Right cardiac atrium (tissue), 5 donors: Measurements from ENCODE around the gene TIFAB. TPM values are rescaled to one million over a fixed set of nuclear protein-coding genes. Genes with fewer than 3 reads are reported as not detected.

Experiments
- ATAC-seq, 2 donors: fragments of 200-7000 bp; cut with Tn5 transposase; one replicate each; pipeline versions ENCODE4 v1.8.0 to v1.9.1; 2020; ENCODE audit warnings: moderate library complexity in 2 of 2, mild to moderate bottlenecking in 1 of 2
- DNase-seq, 3 donors: peaks; one replicate each; pipeline ENCODE4 v3.0.0-alpha.2; 2020
- H3K27ac ChIP-seq: one replicate; pipeline ENCODE4 v1.5.1; 2013; ENCODE audit warnings: mild to moderate bottlenecking, low read length, control low read depth, moderate library complexity
- H3K27me3 ChIP-seq: one replicate; pipeline ENCODE4 v1.6.1; 2013; ENCODE audit not compliant: control insufficient read depth, insufficient read depth
- H3K4me1 ChIP-seq: one replicate; pipeline ENCODE4 v1.6.1; 2013; ENCODE audit warnings: low read length; ENCODE audit not compliant: control insufficient read depth, insufficient read depth
- H3K4me3 ChIP-seq: one replicate; pipeline ENCODE4 v1.5.1; 2013; ENCODE audit warnings: low read length, control low read depth
- H3K9me3 ChIP-seq: one replicate; pipeline ENCODE4 v1.6.1; 2013; ENCODE audit warnings: low read length; ENCODE audit not compliant: control insufficient read depth
- WGBS: extraction: QIAGEN DNeasy Blood & Tissue Kit; methylation state at CpG from one replicate; pipeline ENCODE4 v1.1.7; 2013; 5-methylcytosine and 5-hydroxymethylcytosine counted together
- intact Hi-C, 4 donors: fragments of 100-400 bp; cut with DNase I; formaldehyde crosslinking; loops; one replicate each; pipeline versions ENCODE4 v1.11.0 to v1.14.0; 2022 to 2023
- polyA plus RNA-seq: library from polyadenylated mRNA; stranded (reverse); fragments of 200-250 nt; gene quantifications from one replicate; pipeline ENCODE4 v1.2.3, GENCODE V29; 2013
- total RNA-seq, 4 donors: library from RNA; stranded (reverse); fragmentation: NEBNext Ultra II Directional; extraction: Animal tissue kit (Norgen Biotek cat#: 25700); gene quantifications; one replicate each; pipeline ENCODE4 v1.2.1, GENCODE V29; 2021
- donor health status: healthy with polysubstance abuse.
- donor health status: DM: no; HTN: yes; CAD: no.
- donor health status: DM: no; HTN: no; CAD: no.
- donor health status: DM: no; HTN: yes; CAD: no; lungs with severe emphysema.
- donor health status: DM: yes; HTN: yes; CAD: no.

The TIFAB gene
- total and polyA plus RNA-seq, 5 donors = not detected

DNA sequence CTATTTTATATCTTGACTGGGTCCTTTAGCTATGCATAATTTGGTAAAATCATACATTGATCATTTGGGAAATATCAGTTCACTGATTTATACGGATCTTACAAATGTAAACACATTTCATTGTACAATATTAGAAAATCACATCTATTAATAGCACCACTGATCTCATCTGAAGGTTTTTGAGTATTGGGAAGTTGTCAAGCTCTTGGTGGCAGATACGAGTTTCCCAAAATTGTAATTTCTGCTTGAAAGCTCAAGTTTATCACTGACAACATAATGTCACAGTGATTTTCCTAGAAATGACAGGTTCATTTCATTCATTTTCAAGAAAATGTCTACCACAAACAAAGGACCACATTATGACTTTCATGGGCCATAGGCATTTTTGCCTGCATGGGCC is 50.1 kb downstream of the TIFAB start:
- 75% methylated on average over 2 of the region's 2 CpGs for WGBS
- Histone ChIP-seq H3K4me3 (no peak overlapping the region), H3K4me1 (peaks cover 5% of the 10 kb centered on the region), H3K27ac (no peak overlapping the region), H3K27me3 (no peaks in the 10 kb centered on the region), H3K9me3 (no peaks in the 10 kb centered on the region)
- intact Hi-C loops = no loop called here
- no peak for ATAC-seq
- DNase-seq = no peak

DNA sequence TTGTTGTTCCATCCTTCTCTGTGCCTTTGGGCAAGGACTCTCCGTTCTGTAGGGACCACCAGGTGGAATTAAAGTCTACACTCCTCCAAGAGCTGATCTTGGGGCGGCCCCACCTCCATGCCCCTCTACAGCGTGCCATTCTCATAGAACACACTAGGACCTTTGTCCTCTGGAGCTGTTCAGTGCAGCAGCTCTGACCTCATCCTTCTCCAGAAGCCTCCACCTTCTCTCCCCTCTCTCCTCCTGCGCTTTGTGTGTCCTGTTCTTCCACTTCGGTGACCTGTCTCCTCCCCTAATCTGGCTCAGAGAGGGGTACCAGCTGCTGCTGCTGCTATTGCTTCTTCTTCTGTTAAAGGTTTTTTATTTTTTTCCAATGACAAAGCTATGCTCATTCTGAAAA is 51.3 kb downstream of the TIFAB start:
- 60% methylated on average over 5 of the region's 5 CpGs for WGBS
- intact Hi-C loops = no loop called here
- DNase-seq (no peak), ATAC-seq (no peak)
- Histone ChIP-seq H3K27me3 (no peaks in the 10 kb centered on the region), H3K27ac (no peak overlapping the region), H3K4me1 (peaks cover 12% of the 10 kb centered on the region), H3K9me3 (no peaks in the 10 kb centered on the region), H3K4me3 (no peak overlapping the region)

DNA sequence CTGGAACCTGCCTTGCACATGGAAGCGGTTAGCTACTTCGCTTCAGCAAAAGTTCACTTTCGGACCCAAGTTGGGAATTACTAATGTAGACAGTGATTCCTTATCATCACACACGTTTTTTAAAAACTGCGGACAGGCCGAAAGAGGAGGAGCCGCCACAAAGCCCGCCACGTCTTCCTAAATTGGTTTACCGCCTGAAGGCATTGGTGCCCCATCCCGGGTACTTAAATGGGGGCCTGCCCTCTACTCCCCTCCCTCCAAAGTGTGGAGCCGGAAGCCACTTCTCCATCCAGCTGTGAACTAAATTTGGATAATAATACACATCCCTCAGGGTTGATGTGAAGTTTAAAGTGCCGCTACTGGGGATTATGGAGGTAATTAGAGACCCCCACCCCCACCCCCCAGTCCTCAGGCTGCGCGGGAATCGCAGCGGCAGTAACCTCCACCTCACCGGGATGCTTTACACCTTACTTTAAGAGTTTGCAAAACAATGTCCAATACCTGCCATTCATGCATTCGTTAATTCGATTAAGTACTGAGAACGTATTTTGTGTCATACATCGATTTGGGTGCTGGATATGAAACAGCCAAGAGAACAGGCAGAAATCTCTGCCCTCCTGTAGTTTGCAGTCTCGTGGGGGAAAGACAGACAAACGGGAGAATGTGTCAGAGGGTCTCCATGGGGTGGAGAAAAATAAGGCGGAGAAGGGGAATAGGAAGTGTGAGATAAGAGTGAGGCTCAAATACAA is 52.2 kb downstream of the TIFAB start:
- Histone ChIP-seq H3K4me1 (peaks cover 16% of the 10 kb centered on the region), H3K27ac (peak overlapping the region; percentile 95), H3K9me3 (no peaks in the 10 kb centered on the region), H3K27me3 (no peaks in the 10 kb centered on the region), H3K4me3 (peak overlapping the region; percentile 98)
- intact Hi-C loops = no loop called here
- peak in 1 of 3 donors; percentile 49 for DNase-seq
- ATAC-seq = no peak
- 24% methylated on average over 25 of the region's 25 CpGs for WGBS

GRCh38 chr5:135398855-135399793 is 53.0 kb downstream of the TIFAB start, which contains the start of gene MACROH2A1:
MACROH2A1 (minus strand) TSS chr5:135399231; CDS start chr5:135389093, 10,138 bp downstream.
- Histone ChIP-seq H3K9me3 (no peaks in the 10 kb centered on the region), H3K27ac (peak within 1 kb of the TSS; percentile 95), H3K4me3 (peak within 1 kb of the TSS; percentile 98), H3K4me1 (peaks cover 22% of the 10 kb centered on the region), H3K27me3 (no peaks in the 10 kb centered on the region)
- ATAC-seq (peak; percentile 97), DNase-seq (peak; percentile 92 to 97 (median 96))
- intact Hi-C loops = no loop called here
- WGBS = under 1% methylated on average over 108 of the region's 109 CpGs

DNA sequence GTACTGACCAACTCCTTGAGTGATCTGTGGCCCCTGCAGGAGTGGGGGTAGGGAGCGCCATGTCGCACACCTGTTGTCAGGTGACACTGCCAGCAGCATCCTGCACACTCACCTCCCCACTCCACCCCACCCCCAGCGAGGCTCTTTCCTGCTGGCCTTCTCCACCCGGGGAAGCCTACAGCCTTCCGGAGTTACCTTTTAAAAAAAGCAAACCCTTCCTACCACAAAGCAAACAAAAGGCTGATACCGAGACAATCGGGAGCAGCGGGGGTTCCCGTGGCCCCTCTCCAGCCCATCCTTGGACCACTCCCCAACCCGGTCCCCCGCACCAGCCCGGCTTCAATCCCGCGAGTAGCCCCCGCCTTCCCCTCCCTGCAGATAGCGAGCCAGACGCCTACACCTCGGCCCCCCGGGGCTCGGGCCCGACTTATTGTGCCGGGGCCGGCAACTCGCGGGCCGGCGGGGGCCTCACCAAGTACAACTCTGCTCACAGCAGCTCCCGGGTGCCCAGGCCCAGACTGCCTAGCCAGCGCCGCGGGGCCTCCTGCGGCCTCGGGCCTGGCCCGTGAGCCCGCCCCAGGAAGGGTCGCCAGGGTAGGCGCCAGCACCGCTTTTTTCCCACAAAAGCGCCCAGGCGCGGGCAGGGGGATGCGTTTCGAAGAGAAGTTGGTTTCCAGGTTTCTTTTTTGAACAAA is 53.8 kb downstream of the TIFAB start:
- Histone ChIP-seq H3K27me3 (no peaks in the 10 kb centered on the region), H3K4me3 (peak overlapping the region; percentile 98), H3K9me3 (no peaks in the 10 kb centered on the region), H3K4me1 (peaks cover 29% of the 10 kb centered on the region), H3K27ac (peak overlapping the region; percentile 78)
- ATAC-seq = peak; percentile 7 to 31
- intact Hi-C loops = no loop called here
- under 1% methylated on average over 43 of the region's 43 CpGs for WGBS
- peak; percentile 29 to 74 (median 63) for DNase-seq

Other genes starting within 250 kb of the TIFAB start
- 100 to 1,000 TPM; 128 to 160 (median 141) TPM for gene MACROH2A1, start 53.1 kb downstream of the TIFAB start, total RNA-seq
- 152 TPM for gene MACROH2A1, start 53.1 kb downstream of the TIFAB start, polyA plus RNA-seq
- gene DCANP1, start 5.0 kb downstream of the TIFAB start, total RNA-seq = not detected
- not detected for gene DCANP1, start 5.0 kb downstream of the TIFAB start, polyA plus RNA-seq
- not detected for gene NEUROG1, start 83.6 kb upstream of the TIFAB start, total RNA-seq
- not detected for gene NEUROG1, start 83.6 kb upstream of the TIFAB start, polyA plus RNA-seq
- gene CXCL14, start 126.6 kb upstream of the TIFAB start, total RNA-seq = 1 to 10 TPM in 1 of 4 donors, under 1 TPM in 1, not detected in 2; 0.85 to 8.9 TPM
- gene CXCL14, start 126.6 kb upstream of the TIFAB start, polyA plus RNA-seq = 4.5 TPM